Measurements from ENCODE around the gene FAM32A. TPM values are rescaled to one million over a fixed set of nuclear protein-coding genes. Genes with fewer than 3 reads are reported as not detected.

Gene FAM32A
- polyA plus RNA-seq (ENCODE audit: insufficient read depth in 1 of 5, insufficient read length in 5 of 5, low replicate concordance in 1 of 5) = 100 to 1,000 TPM in 4 of 5 donors, 10 to 100 TPM in 1; 97.1 to 118 (median 108) TPM
- long read RNA-seq, donor 1, transcript FAM32A-205 (3 exons, 1,168 nt) = minor isoform, 13 of 91 reads
- long read RNA-seq, donor 1, transcript FAM32A-201 (4 exons, 1,455 nt) = major isoform, 77 of 91 reads
- long read RNA-seq, donor 1, partial matches to known transcripts = 0 of 91 reads
- long read RNA-seq, donor 1, other reads (novel, unspliced or antisense) = 0 of 91 reads
- long read RNA-seq, donor 2, transcript FAM32A-205 (3 exons, 1,168 nt) = minor isoform, 16 of 57 reads
- long read RNA-seq, donor 2, transcript FAM32A-201 (4 exons, 1,455 nt) = major isoform, 40 of 57 reads
- long read RNA-seq, donor 2, partial matches to known transcripts = 0 of 57 reads
- long read RNA-seq, donor 2, other reads (novel, unspliced or antisense) = 0 of 57 reads
- long read RNA-seq, donor 3, transcript FAM32A-201 (4 exons, 1,455 nt) = major isoform, 47 of 340 reads
- long read RNA-seq, donor 3, transcript FAM32A-205 (3 exons, 1,168 nt) = minor isoform, 16 of 340 reads
- long read RNA-seq, donor 3, partial matches to known transcripts = 274 of 340 reads
- long read RNA-seq, donor 3, other reads (novel, unspliced or antisense) = 0 of 340 reads
- long read RNA-seq, donor 4, transcript FAM32A-201 (4 exons, 1,455 nt) = major isoform, 24 of 35 reads
- long read RNA-seq, donor 4, transcript FAM32A-205 (3 exons, 1,168 nt) = minor isoform, 9 of 35 reads
- long read RNA-seq, donor 4, partial matches to known transcripts = 0 of 35 reads
- long read RNA-seq, donor 4, other reads (novel, unspliced or antisense) = 0 of 35 reads
- long read RNA-seq, donor 5, transcript FAM32A-201 (4 exons, 1,455 nt) = major isoform, 63 of 134 reads
- long read RNA-seq, donor 5, transcript FAM32A-205 (3 exons, 1,168 nt) = minor isoform, 15 of 134 reads
- long read RNA-seq, donor 5, partial matches to known transcripts = 55 of 134 reads
- long read RNA-seq, donor 5, other reads (novel, unspliced or antisense) = 0 of 134 reads
- long read RNA-seq, donor 6, transcript FAM32A-205 (3 exons, 1,168 nt) = minor isoform, 17 of 91 reads
- long read RNA-seq, donor 6, transcript FAM32A-201 (4 exons, 1,455 nt) = major isoform, 73 of 91 reads
- long read RNA-seq, donor 6, partial matches to known transcripts = 0 of 91 reads
- long read RNA-seq, donor 6, other reads (novel, unspliced or antisense) = 0 of 91 reads
- long read RNA-seq, donor 7, transcript FAM32A-205 (3 exons, 1,168 nt) = minor isoform, 11 of 43 reads
- long read RNA-seq, donor 7, transcript FAM32A-201 (4 exons, 1,455 nt) = major isoform, 31 of 43 reads
- long read RNA-seq, donor 7, partial matches to known transcripts = 0 of 43 reads
- long read RNA-seq, donor 7, other reads (novel, unspliced or antisense) = 0 of 43 reads
- long read RNA-seq, donor 8, transcript FAM32A-201 (4 exons, 1,455 nt) = major isoform, 32 of 37 reads
- long read RNA-seq, donor 8, partial matches to known transcripts = 0 of 37 reads
- long read RNA-seq, donor 8, other reads (novel, unspliced or antisense) = 0 of 37 reads

DNA sequence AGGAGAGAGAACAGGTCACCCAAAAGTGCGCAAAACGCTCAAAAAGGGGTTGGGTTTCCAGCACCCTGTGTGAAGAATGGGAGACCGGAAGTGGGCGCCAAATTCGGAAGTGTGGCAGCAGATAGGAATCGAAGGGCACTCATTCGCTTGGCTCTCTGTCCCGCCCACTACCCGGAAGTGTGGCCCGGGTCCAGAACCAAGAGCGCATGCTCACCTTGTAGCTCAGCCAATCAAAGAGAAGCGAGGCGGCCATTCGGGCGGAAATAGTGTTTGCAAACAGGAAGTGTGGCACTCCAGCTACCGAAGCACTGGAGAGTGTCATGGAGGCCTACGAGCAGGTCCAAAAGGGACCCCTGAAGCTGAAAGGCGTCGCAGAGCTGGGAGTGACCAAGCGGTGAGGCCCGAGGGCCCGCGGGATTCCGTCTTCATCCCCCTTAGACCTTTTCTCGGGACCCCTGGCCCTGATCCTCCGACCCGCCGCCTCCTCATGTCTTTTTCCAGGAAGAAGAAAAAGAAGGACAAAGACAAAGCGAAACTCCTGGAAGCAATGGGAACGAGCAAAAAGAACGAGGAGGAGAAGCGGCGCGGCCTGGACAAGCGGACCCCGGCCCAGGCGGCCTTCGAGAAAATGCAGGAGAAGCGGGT, at the start of gene FAM32A:
TSS of gene FAM32A (plus strand) at position 288 of the 645 bp plus-strand sequence. CDS start at position 321, 33 bp downstream.
- peak; percentile 98 to 99 for DNase-seq

DNA sequence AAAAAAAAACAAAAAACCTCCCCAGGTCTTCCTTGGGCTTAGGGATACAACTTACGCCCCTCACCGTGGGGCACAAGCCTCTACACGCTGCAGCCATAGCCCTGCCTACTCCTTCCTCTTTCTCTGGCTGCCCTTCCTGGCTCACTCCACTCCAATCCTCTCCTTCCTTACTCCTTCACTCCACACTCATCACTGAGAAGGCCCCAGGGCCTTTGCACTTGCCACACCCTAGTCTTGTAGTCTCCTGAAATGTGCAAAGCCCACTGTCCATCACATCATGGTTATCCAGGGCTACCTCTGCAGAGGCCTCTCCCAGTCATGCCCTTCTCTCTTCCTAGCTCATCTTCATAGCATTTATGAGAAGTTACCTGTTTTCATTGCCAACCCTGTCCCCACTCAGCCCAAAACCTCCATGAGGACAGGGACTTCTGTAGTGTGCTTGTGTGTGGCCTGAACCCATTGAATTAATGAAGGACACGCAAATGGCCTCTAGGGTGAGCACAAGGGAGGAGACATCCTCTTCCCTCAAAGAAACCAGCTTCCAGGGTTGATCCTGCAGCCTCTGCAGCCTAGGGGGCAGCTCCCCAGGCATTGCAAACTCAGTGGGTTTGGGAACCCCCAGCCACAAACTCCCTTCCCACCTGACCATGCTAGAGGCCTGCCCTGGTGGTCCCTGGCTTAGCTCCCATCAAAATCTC, 49.6 kb upstream of the FAM32A start:
- DNase-seq = no peak

DNA sequence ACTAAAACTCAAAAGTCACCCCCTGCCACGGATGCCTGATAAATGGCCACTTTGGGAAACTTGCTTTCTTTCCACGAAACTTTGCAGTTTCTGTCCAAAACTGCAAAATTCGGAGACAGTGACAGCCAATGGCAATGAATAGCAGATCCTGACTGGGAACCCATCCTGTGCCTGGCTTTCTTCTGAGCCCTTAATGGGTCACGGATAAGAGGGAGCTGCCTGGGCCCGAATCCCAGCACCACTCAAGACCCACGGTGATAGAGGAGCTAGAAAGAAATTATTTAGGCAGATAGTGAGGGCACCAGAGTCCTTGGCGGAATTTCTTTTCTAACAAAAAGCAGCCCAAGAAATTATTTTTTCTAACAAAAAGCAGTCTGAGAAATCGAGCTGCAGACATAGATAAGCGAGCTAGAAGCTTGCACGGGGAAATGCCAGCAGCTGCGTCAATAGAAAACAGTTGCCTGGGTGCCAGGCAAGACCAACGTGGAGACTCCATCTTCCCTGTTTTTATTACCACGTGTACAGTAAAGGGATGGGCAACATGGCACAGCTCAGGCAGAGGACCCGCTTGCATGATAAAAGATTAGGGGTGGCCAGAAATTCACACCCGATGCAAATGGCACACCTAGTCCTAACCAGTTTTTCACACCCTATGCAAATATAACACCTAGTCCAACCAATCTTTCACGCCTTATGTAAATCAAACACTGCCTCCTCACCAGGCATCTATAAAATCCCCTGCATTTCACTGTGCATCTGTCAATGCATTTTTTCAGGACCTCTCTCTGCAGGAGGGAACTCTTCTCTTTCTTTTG, 48.8 kb upstream of the FAM32A start:
- DNase-seq = no peak

DNA sequence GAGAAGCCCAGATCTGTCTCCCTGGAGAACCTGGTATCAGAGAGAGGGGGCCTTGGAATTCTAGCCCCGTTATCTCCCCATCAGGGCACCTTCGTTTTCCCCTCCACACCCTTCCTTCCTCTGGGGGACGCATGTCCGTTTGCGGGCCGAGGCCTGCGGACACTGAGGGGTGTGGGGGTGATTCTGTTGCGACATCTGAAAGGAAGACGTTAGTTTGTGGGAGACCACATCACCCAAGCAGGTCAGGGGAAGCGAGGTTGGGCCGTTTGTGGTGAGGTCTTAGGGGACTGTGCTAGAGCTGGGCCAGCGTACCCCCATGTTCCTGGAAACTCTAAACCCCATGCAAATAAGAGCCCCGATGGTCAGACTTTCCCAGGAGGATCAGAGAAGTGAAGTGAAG, 45.5 kb upstream of the FAM32A start:
- no peak for DNase-seq

DNA sequence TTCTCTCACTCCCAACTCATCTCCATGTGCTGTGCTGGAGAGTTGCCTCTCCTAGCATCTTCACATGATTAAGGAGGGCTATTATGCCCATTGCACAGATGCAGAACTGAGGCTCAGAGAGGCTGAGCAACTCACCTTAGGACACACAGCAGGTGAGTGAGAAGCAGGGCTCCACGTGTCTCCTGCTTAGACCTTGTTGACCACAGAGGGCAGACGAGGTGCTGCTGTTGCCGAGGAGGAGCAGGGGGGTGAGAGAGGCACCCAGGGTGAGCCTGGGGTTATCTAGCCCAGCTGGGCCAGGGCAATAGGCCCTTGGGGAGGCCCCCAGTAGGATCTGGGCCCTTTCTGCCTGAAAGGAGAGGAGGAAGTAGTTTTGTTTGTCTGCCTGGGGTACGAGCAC, 44.2 kb upstream of the FAM32A start:
- no peak for DNase-seq

DNA sequence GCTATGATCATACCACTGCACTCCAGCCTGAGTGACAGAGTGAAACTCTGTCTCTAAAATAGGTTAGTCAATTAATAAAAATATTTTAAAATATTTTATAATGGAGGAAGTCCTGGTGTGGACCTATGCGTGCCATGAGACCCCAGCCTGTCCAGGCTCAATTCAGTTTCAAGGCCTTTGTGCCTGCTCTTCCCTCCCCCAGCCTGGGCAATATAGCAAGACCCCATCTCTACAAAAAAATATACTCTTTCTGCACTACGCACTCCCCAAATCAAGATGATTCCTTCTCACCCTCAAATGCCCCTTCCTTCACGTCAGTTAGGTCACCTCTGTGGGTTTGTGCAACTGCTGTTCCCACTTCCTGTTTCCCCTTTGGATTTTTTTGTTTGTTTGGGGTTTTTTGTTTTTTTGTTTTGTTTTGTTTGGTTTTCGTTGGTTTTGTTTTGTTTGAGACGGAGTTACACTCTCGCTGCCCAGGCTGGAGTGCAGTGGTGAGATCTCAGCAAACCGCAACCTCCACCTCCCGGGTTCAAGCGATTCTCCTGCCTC, 43.1 kb upstream of the FAM32A start:
- DNase-seq = no peak

DNA sequence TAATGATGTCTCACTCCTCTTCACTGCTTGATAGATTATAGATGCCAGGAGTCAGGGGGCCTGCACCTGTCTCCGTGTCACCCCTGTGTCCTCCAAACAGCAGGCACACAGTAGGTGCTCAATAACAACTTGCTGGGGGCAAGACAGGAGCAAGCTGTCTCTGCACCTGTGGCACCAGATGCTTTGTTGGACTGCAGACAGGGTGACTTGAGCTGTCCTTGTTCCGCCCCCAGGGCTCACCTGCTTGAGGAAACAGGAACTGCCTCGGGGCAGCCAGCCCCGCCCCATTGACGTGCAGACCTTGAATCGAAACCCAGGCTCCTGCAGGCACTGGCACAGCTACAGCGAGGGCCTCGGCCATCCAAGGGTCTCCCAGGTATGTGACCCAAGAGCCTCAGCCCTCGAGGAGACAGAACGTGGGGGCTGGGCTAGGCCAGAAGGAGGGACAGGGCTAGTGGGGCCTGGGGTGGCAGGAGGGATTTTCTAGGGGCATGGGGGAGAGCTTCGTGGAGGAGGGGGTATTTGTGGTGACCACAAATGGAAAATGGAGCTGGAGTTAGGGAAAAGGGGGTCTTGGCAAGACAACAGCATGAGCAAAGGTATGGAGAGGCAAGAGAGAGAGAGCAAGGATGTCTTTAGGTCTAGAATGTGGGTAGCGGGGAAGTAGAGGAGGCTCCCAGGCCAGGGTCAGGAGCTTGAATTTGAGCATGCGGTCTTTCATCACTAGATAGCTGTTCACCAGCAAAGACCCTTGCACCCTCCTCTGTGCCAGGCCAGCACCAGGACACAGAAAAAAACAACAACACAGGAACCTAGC, 41.6 kb upstream of the FAM32A start, which contains the start of gene HSH2D:
TSS of gene HSH2D (plus strand) at position 287 of the 817 bp plus-strand sequence. CDS start 5,066 bp downstream, outside the sequence.
- DNase-seq = peak; percentile 23 to 25

DNA sequence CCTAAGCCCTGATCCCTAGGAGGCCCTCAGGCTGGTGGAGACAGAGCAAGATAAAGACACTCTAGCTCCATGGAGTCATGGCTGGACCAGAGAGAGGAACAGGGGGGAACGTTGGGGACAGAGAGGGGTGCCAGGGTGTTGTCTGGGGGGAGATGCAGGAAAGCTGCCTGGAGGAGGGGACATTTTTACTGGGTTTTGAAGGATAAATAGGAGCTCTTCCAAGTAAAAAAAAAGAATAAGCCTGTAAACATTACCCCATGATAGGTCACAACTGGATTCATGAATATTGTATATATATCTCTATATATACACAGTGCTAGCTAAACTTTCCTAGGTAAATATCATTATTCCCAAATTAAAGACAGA, 41.0 kb upstream of the FAM32A start:
- no peak for DNase-seq

DNA sequence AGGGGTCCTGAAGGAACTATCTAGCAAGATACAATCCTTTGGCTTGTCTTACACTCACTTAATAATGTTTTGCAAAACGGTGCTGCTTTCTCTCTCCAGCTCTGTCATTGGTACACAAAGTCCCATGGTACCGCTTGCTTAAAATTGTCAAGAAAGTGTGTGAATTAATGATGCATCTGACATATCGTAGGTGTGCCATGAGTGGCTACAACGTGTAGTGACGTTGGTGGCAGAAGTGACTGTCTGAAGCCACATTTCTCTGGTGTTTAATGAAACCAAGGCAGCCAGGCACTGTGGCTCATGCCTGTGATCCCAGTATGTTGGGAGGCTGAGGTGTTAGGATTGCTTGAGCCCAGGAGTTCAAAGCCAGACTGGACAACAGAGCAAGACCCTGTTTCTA, 39.1 kb upstream of the FAM32A start:
- no peak for DNase-seq

DNA sequence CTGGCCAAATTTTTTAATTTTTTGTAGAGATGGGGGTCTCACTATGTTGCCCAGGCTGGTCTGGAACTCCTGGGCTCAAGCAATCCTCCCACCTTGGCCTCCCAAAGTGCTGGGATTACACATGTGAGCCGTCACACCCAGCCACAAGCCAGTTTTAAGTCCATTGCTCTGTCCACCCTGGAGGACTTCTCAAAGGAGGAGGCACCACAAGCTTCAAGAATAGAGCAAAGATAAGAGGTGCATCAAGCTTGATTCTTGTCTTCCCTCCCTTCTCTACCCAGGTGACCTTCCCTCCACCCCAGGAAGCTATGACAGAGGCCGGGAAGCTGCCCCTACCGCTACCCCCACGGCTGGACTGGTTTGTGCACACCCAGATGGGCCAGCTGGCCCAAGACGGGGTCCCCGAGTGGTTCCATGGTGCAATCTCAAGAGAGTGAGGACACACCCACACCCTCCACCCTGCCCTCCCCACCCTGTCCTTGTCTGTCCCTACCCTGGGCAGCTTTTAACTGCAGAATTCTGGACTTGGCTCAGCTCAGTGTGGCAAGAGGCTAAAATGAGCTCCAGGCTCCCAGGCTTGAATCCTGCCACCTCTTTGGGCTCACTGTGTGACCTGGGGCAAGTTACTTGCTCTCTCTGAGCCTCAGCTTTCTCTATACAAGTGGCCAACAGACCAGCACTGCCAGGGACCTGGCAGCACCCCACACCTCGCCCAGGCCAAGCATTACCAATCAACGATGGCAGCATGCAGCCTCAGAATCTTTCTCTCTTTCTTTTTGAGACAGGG, 36.6 kb upstream of the FAM32A start:
- no peak for DNase-seq

DNA sequence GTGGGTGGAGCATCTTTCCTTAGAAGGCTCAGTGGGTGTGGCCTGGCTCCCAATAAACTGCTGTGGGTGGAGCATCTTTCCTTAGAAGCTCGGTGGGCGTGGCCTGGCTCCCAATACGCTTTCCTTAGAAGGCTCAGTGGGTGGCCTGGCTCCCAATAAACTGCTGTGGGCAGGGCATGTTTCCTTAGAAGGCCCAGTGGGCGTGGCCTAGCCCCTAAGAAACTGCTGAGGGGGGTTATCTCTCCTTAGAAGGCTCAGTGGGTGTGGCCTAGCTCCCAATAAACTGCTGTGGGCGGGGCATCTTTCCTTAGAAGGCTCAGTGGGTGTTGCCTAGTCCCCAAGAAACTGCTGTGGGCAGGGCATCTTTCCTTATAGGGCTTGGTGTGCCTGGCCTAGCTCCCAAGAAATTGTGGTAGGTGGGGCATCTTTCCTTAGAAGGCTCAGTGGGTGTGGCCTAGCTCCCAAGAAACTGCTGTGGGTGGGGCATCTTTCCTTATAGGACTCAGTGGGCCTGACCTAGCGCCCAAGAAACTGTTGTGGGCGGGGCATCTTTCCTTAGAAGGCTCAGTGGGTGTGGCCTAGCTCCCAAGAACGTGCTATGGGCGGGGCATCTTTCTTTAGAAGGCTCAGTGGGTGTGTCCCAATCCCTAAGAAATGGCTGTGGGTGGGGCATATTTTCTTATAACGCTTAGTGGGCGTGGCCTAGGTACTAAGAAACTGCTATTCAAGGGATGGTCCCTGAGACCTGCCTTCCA, 31.5 kb upstream of the FAM32A start:
- no peak for DNase-seq

DNA sequence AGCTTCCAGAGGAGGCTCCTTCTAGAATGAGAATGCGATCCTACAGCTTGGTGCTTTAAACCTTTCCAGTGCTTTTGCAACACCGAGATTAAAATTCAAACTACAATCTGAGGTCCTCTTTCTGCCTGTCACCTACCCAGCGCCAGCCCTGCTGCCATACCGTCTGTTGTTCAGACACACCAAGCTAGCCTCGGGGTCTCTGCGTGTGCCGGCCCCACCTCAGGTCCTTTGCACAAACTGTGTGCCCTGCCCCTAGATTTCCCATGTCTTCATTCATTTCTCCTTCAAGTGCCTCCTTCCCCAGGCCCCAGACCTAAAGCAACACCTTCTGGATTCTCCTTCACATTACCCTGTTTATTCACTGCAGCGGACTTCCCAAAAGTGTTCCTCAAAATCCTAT, 30.7 kb upstream of the FAM32A start:
- no peak for DNase-seq

DNA sequence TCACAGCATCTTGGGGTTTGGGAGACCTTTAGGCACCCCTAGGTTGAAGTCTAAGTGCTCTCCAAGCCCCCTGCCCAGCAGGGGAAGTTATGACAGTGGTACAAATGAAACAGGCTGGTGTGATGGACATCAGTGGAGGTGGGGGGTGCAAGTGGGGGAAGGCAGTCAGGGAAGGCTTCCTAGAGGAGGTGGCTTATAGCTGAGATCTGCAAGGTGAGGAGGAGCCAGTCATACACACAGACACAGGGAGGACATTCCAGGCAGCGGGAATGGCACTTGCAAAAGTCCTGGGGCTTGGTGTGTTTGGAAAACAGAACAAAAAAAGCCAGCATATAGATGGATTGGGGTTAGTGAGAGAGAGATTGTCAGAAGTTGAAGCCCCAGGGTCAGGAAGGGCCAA, 30.1 kb upstream of the FAM32A start:
- DNase-seq = no peak

DNA sequence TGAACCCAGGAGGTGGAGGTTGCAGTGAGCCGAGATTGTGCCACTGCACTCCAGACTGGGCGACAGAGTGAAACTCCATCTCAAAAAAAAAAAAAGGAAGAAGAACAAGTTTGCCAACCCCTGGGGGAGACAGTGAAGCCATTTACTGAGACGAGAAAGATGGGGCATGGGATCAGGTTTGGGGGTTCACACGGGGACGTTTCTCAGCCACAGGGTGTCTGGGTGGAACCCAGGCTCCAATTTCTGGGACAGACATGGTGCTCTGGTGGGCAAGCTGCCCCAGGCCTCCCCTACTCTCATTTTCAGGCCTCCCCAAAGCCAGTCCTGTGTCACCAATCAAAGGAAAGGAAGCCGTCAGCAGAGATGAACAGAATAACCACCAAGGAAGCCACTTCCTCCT, 28.3 kb upstream of the FAM32A start:
- no peak for DNase-seq

DNA sequence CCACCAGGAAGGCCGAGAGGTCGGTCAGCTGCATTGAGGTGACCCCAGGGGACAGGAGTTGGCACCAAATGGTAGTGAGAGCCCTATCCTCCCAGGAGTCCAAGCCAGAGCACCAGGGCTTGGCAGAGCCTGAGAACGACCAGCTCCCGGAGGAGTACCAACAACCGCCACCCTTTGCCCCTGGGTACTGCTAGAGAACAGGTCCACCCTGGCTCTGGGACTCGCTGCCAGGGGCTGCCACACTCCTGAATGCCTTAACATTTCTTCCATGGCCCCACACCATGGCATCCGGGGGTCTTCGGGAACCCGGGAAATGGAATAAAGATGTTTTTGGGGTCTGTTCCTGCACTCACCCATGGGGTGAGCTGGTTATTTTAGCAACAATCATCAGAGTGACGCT, 27.6 kb upstream of the FAM32A start:
- DNase-seq = no peak

DNA sequence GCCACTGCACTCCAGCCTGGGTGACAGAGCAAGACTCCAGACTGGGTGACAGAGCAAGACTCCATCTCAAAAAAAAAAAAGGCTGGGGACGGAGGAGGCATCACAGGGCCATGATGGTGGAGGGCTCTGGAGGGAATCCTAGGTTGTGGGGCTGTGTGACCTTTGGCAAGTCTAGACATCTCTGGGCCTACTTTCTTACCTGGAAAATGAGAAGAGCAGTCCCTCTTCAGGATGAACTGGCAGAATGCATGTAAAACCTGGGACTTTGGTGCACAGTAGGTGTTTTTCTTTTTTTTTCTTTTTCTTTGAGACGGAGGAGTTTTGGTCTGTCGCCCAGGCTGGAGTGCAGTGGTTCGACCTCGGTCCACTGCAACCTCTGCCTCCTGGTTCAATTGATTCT, 25.6 kb upstream of the FAM32A start:
- DNase-seq = no peak
